ENCODE data around the gene DPYSL5.
"Not testable (repeated sequence)": the region's sequence is repeated elsewhere in the genome, so short reads cannot be mapped to it uniquely, and the experiment has no call there.

DPYSL5 gene

GRCh38 chr2:26809876-26810577, 37.9 kb upstream of the DPYSL5 start:
- no peak for TF ChIP-seq CTCF (IDR thresholded peaks at IDR 0.05; ENCODE audit: low read depth, low read length)
- no peak for DNase-seq (ENCODE audit: extremely low read depth, low read depth)

- DNase-seq (ENCODE audit: extremely low read depth, low read depth), result no peak
- no peak for TF ChIP-seq CTCF (IDR thresholded peaks at IDR 0.05; ENCODE audit: low read depth, low read length)
Observed at GRCh38 chr2:26811261-26811660, 36.7 kb upstream of the DPYSL5 start.

- TF ChIP-seq CTCF (IDR thresholded peaks at IDR 0.05; ENCODE audit: low read depth, low read length), result no peak
Observed at GRCh38 chr2:26811791-26812694, 35.9 kb upstream of the DPYSL5 start.

GRCh38 chr2:26812731-26813130, 35.2 kb upstream of the DPYSL5 start:
- TF ChIP-seq CTCF (IDR thresholded peaks at IDR 0.05; ENCODE audit: low read depth, low read length), result no peak
- DNase-seq (ENCODE audit: extremely low read depth, low read depth), result no peak

More at GRCh38 chr2:26811791-26812694, 35.9 kb upstream of the DPYSL5 start:
- DNase-seq (ENCODE audit: extremely low read depth, low read depth), result no peak

- not testable (repeated sequence) for DNase-seq (ENCODE audit: extremely low read depth, low read depth)
Observed at GRCh38 chr2:26814072-26814765, 33.7 kb upstream of the DPYSL5 start.

- TF ChIP-seq CTCF (IDR thresholded peaks at IDR 0.05; ENCODE audit: low read depth, low read length), result no peak
Observed at GRCh38 chr2:26816893-26817292, 31.0 kb upstream of the DPYSL5 start.

GRCh38 chr2:26818255-26818654, 29.7 kb upstream of the DPYSL5 start:
- no peak for DNase-seq (ENCODE audit: extremely low read depth, low read depth)
- no peak for TF ChIP-seq CTCF (IDR thresholded peaks at IDR 0.05; ENCODE audit: low read depth, low read length)

More at GRCh38 chr2:26816893-26817292, 31.0 kb upstream of the DPYSL5 start:
- no peak for DNase-seq (ENCODE audit: extremely low read depth, low read depth)
